HEK293 (cell line): ENCODE data around the gene PAN2.

Source experiments
- PRDM1 ChIP-seq: fragments of 450-650 bp; formaldehyde crosslinking; IDR thresholded peaks from 2 replicates; pipeline ENCODE4; 2016; ENCODE audit warnings: missing biosample characterization, missing genetic modification characterization
- TCF7L2 ChIP-seq: IDR thresholded peaks from 2 replicates; pipeline ENCODE4 v1.6.1; 2011; ENCODE audit warnings: low read depth, mild to moderate bottlenecking, inconsistent platforms, low read length, moderate library complexity, borderline replicate concordance
- ZIC2 ChIP-seq: fragments of 450-650 bp; formaldehyde crosslinking; IDR thresholded peaks from 2 replicates; pipeline ENCODE4 v1.5.1; 2016; ENCODE audit warnings: missing biosample characterization, missing genetic modification characterization
- ZNF292 ChIP-seq: fragments of 450-650 bp; formaldehyde crosslinking; IDR thresholded peaks from 2 replicates; pipeline ENCODE4 v1.5.1; 2016; ENCODE audit warnings: low read depth, missing biosample characterization, missing genetic modification characterization, borderline replicate concordance
- ZNF394 ChIP-seq: fragments of 450-650 bp; formaldehyde crosslinking; IDR thresholded peaks from 2 replicates; pipeline ENCODE4 v1.5.1; 2016; ENCODE audit warnings: missing biosample characterization, missing genetic modification characterization, mild to moderate bottlenecking, moderate library complexity, borderline replicate concordance
- ZNF561 ChIP-seq: fragments of 450-650 bp; IDR thresholded peaks from 2 replicates; pipeline ENCODE4 v1.5.1; 2018; ENCODE audit warnings: missing biosample characterization, missing genetic modification characterization, borderline replicate concordance
- ZNF596 ChIP-seq: fragments of 450-650 bp; IDR thresholded peaks from 2 replicates; pipeline ENCODE4 v1.5.0; 2018; ENCODE audit warnings: missing biosample characterization, mild to moderate bottlenecking, missing genetic modification characterization, moderate library complexity
- ZNF626 ChIP-seq: fragments of 450-650 bp; sonication (Bioruptor Pico); formaldehyde crosslinking; IDR thresholded peaks from 2 replicates; pipeline ENCODE4 v1.5.1; 2018; ENCODE audit warnings: missing biosample characterization, missing genetic modification characterization, inconsistent platforms
- TF ChIP-seq, protein P1 (sequence below): fragments of 450-650 bp; formaldehyde crosslinking; IDR thresholded peaks from 2 replicates; pipeline ENCODE4 v1.5.1; 2016; ENCODE audit warnings: missing biosample characterization, missing genetic modification characterization
- TF ChIP-seq, protein P2 (sequence below): fragments of 450-650 bp; IDR thresholded peaks from 2 replicates; pipeline ENCODE4 v1.5.1; 2018; ENCODE audit warnings: missing biosample characterization, missing genetic modification characterization

DNA sequence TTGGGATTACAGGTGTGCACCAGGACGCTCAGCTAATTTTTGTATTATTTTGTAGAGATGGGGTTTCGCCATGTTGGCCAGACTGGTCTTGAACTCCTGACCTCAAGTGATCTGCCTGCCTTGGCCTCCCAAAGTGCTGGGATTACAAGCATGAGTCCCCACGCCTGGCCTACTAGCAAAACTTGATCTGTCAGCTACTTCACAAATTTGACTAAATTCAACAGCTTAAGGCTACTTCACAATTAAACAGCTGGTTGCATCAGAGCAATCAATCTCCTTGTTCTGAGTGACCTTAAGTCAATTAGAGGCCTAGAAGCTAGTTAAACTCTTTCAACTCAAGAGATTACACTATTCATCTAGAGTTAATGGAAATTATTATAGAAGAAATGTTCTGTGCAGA is 54.9 kb downstream of the PAN2 start:
- TF ChIP-seq, protein P1, sequence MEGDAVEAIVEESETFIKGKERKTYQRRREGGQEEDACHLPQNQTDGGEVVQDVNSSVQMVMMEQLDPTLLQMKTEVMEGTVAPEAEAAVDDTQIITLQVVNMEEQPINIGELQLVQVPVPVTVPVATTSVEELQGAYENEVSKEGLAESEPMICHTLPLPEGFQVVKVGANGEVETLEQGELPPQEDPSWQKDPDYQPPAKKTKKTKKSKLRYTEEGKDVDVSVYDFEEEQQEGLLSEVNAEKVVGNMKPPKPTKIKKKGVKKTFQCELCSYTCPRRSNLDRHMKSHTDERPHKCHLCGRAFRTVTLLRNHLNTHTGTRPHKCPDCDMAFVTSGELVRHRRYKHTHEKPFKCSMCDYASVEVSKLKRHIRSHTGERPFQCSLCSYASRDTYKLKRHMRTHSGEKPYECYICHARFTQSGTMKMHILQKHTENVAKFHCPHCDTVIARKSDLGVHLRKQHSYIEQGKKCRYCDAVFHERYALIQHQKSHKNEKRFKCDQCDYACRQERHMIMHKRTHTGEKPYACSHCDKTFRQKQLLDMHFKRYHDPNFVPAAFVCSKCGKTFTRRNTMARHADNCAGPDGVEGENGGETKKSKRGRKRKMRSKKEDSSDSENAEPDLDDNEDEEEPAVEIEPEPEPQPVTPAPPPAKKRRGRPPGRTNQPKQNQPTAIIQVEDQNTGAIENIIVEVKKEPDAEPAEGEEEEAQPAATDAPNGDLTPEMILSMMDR (tag by site-specific recombination) = no peak
- no peak for TF ChIP-seq ZNF596 (tag by site-specific recombination)
- TF ChIP-seq, protein P2, sequence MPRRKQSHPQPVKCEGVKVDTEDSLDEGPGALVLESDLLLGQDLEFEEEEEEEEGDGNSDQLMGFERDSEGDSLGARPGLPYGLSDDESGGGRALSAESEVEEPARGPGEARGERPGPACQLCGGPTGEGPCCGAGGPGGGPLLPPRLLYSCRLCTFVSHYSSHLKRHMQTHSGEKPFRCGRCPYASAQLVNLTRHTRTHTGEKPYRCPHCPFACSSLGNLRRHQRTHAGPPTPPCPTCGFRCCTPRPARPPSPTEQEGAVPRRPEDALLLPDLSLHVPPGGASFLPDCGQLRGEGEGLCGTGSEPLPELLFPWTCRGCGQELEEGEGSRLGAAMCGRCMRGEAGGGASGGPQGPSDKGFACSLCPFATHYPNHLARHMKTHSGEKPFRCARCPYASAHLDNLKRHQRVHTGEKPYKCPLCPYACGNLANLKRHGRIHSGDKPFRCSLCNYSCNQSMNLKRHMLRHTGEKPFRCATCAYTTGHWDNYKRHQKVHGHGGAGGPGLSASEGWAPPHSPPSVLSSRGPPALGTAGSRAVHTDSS (tag by site-specific recombination) = no peak
- TF ChIP-seq TCF7L2 = no peak
- TF ChIP-seq ZIC2 = no peak
- TF ChIP-seq ZNF561 (tag by site-specific recombination) = no peak
- no peak for TF ChIP-seq ZNF626 (tag by site-specific recombination)
- no peak for TF ChIP-seq PRDM1 (tag by site-specific recombination)
- TF ChIP-seq ZNF394 = no peak
- TF ChIP-seq ZNF292 (tag by site-specific recombination) = no peak
